ENCODE measurements around the gene ZNF552.

DNA sequence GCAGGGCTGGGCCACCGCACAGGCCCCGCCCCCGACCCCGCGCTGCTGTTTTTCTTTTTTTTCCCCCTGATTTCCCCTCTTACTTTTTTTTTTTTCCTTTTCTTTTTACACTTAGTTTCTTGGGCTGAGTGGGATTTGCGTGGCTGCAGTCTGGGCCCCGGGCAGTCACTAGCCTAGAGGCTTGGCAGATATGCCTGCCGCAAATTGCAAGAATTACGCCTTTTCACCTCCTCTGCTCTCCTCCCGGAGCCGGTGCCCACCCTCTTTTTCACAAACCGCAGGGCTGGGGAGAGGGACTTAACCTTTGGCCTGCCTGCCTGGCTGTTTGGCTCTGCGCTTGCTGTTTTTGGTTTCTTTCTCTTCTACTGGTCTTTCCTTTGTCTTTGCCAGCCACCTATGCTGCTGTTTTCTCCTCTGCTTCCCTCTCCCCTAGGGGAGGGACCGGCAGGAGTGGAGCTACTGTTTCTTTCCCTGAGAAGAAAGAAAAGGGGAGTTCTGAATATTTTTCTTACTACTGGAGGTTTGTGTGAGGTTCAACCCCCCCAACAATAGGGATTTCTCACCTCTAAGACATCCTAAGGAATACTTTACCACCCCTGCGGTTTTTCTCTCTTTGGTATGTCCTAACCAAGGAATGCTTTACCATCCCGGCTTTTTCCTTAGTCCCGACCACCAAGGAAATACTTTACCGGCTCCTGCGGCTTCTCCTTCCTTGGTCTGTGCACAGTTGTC, 11.0 kb downstream of the ZNF552 start:
- TF ChIP-seq, protein P1, sequence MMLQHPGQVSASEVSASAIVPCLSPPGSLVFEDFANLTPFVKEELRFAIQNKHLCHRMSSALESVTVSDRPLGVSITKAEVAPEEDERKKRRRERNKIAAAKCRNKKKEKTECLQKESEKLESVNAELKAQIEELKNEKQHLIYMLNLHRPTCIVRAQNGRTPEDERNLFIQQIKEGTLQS (CRISPR knock-in tag; conservative IDR thresholded peaks at IDR 0.05): no peak
- TF ChIP-seq, protein P2, sequence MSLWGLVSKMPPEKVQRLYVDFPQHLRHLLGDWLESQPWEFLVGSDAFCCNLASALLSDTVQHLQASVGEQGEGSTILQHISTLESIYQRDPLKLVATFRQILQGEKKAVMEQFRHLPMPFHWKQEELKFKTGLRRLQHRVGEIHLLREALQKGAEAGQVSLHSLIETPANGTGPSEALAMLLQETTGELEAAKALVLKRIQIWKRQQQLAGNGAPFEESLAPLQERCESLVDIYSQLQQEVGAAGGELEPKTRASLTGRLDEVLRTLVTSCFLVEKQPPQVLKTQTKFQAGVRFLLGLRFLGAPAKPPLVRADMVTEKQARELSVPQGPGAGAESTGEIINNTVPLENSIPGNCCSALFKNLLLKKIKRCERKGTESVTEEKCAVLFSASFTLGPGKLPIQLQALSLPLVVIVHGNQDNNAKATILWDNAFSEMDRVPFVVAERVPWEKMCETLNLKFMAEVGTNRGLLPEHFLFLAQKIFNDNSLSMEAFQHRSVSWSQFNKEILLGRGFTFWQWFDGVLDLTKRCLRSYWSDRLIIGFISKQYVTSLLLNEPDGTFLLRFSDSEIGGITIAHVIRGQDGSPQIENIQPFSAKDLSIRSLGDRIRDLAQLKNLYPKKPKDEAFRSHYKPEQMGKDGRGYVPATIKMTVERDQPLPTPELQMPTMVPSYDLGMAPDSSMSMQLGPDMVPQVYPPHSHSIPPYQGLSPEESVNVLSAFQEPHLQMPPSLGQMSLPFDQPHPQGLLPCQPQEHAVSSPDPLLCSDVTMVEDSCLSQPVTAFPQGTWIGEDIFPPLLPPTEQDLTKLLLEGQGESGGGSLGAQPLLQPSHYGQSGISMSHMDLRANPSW (CRISPR knock-in tag; conservative IDR thresholded peaks at IDR 0.05; ENCODE audit: low read depth): no peak
- TF ChIP-seq ETV6 (CRISPR knock-in tag; IDR thresholded peaks at IDR 0.05): no peak
- no peak for TF ChIP-seq RELA (CRISPR knock-in tag; IDR thresholded peaks at IDR 0.05; ENCODE audit: borderline replicate concordance)
